Spleen (tissue), 11 donors: ENCODE measurements around the gene JAKMIP1. TPM values are rescaled to one million over a fixed set of nuclear protein-coding genes. Genes with fewer than 3 reads are reported as not detected.

ENCODE experiments used
- DNase-seq: peaks from one replicate; pipeline ENCODE4 v3.0.0-alpha.2; 2020
- H3K27ac ChIP-seq, 8 donors: fragments of 200-600 bp; sonication (generic) in 7 of 8; 1 replicate in 4 of 8; 2 replicates in 4 of 8; pipeline versions ENCODE4 v1.5.0 to v1.8.0; 2016 to 2021; ENCODE audit warnings: inconsistent platforms in 4 of 8, mild to moderate bottlenecking in 4 of 8, moderate library complexity in 1 of 8
- H3K27me3 ChIP-seq, 7 donors: fragments of 200-600 bp; sonication (generic) in 6 of 7; replicated peaks in 1 of 7; 1 replicate in 4 of 7; 2 replicates in 3 of 7; pipeline versions ENCODE4 v1.5.0 to v1.8.0; 2016 to 2021; ENCODE audit warnings: inconsistent platforms in 3 of 7, mild to moderate bottlenecking in 1 of 7
- H3K36me3 ChIP-seq, 6 donors: fragments of 200-600 bp; sonication (generic) in 5 of 6; 1 replicate in 4 of 6; 2 replicates in 2 of 6; pipeline versions ENCODE4 v1.5.0 to v1.8.0; 2016 to 2021; ENCODE audit warnings: inconsistent platforms in 2 of 6
- H3K4me1 ChIP-seq, 6 donors: fragments of 200-600 bp; sonication (generic) in 5 of 6; 1 replicate in 3 of 6; 2 replicates in 3 of 6; pipeline versions ENCODE4 v1.5.0 to v1.8.0; 2016 to 2021; ENCODE audit warnings: inconsistent platforms in 3 of 6
- H3K4me3 ChIP-seq, 8 donors: fragments of 200-600 bp; sonication (generic) in 7 of 8; 1 replicate in 4 of 8; 2 replicates in 4 of 8; pipeline versions ENCODE4 v1.5.0 to v1.8.0; 2016 to 2021; ENCODE audit warnings: inconsistent platforms in 4 of 8, mild to moderate bottlenecking in 4 of 8, moderate library complexity in 2 of 8
- H3K9me3 ChIP-seq, 8 donors: fragments of 200-600 bp; sonication (generic) in 7 of 8; 1 replicate in 4 of 8; 2 replicates in 4 of 8; pipeline versions ENCODE4 v1.5.0 to v1.8.0; 2016 to 2021; ENCODE audit warnings: inconsistent platforms in 4 of 8
- POLR2A ChIP-seq, 3 donors: fragments of 450-650 bp; IDR thresholded peaks; one replicate each; pipeline ENCODE4 v1.5.1; 2017; ENCODE audit warnings: antibody characterized with exemption in 3 of 3, mild to moderate bottlenecking in 1 of 3
- POLR2AphosphoS5 ChIP-seq, 3 donors: sonication (generic); formaldehyde crosslinking; IDR thresholded peaks; one replicate each; pipeline ENCODE4 v1.5.1; 2017; ENCODE audit warnings: antibody characterized with exemption in 3 of 3
- WGBS, 5 donors: extraction: QIAGEN DNeasy Blood & Tissue Kit in 3 of 5; methylation state at CpG; one replicate each; pipeline versions ENCODE4 v1.1.5 to v1.1.7; 2013 to 2018; 5-methylcytosine and 5-hydroxymethylcytosine counted together
- intact Hi-C: fragments of 100-400 bp; cut with DNase I; formaldehyde crosslinking; loops from one replicate; pipeline ENCODE4 v1.15.0; 2023; ENCODE audit warnings: low total_unique reads
- polyA plus RNA-seq, 3 donors: library from polyadenylated mRNA; stranded (reverse); fragments of 200-250 nt; gene quantifications; one replicate each; pipeline ENCODE4 v1.2.1, GENCODE V29; 2013
- total RNA-seq, 7 donors: library from RNA; depleted of rRNA in 3 of 7; stranded (reverse); fragments of >200 nt in 3 of 7; fragmentation: NEBNext Ultra II Directional in 4 of 7; extraction: Animal tissue kit (Norgen Biotek cat#: 25700) in 4 of 7; gene quantifications; one replicate each; pipeline versions ENCODE4 v1.1.0 to v1.2.1, GENCODE V29; 2016 to 2021
- TF ChIP-seq, protein P1 (sequence below), 11 experiments: fragments of 200-600 bp in 7 of 11; fragments of 450-650 bp in 4 of 11; sonication (generic) in 4 of 11; IDR thresholded peaks in 8 of 11; conservative IDR thresholded peaks in 3 of 11; 1 replicate in 7 of 11; 2 replicates in 4 of 11; pipeline versions ENCODE4 v1.4.0 to v1.8.0; 2016 to 2021; ENCODE audit warnings: antibody characterized with exemption in 11 of 11, inconsistent platforms in 4 of 11, mild to moderate bottlenecking in 1 of 11
- donor health status: healthy with polysubstance abuse.
- donor health status: DM: no; HTN: no; CAD: no; lungs with moderate emphysema.
- donor health status: DM: no; HTN: no; CAD: no.
- donor health status: Bipolar disorder and iron deficiency.
- donor health status: healthy.
- donor health status: DM: no; HTN: no; CAD: no.
- donor health status: DM: yes; HTN: yes; CAD: no.

JAKMIP1 gene
- total and polyA plus RNA-seq, 10 donors: 0.37 to 8.7 (median 2.6) TPM

DNA sequence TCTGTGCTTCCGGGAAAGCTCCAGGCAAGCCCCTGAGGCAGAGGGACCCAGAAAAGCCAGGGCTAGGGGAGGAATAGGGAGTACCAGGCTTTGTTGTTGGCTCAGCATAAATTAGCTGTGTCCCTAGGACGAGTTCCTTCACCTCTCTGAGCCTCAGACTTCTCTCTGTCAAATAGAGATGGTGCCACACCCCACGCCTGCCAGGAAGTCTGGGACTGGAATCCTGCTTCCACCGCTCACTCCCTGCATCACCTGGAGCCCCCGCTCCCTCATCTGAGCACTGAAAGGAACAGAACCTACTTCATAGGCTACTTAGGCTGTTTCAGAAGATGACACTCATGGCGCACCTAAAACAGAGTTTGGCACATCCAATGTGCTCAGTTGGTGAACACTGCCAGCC lies 8.1 kb upstream of the JAKMIP1 start:
- 65 to 78% (median 70%) methylated on average over 6 of the region's 6 CpGs for WGBS, 5 donors
- Histone ChIP-seq H3K9me3 (peaks cover 0 to 7% (median 4%) of the 10 kb centered on the region in 8 donors), H3K27ac (no peak overlapping the region), H3K4me3 (no peak overlapping the region), H3K36me3 (no peaks in the 10 kb centered on the region), H3K27me3 (peaks cover 0 to 15% (median 0%) of the 10 kb centered on the region in 7 donors), H3K4me1 (no peaks in the 10 kb centered on the region)
- intact Hi-C loops: no loop called here
- DNase-seq: peak; percentile 54
- TF ChIP-seq POLR2A (IDR thresholded peaks at IDR 0.05) (no peak), POLR2AphosphoS5 (IDR thresholded peaks at IDR 0.05) (no peak)
- TF ChIP-seq, protein P1, sequence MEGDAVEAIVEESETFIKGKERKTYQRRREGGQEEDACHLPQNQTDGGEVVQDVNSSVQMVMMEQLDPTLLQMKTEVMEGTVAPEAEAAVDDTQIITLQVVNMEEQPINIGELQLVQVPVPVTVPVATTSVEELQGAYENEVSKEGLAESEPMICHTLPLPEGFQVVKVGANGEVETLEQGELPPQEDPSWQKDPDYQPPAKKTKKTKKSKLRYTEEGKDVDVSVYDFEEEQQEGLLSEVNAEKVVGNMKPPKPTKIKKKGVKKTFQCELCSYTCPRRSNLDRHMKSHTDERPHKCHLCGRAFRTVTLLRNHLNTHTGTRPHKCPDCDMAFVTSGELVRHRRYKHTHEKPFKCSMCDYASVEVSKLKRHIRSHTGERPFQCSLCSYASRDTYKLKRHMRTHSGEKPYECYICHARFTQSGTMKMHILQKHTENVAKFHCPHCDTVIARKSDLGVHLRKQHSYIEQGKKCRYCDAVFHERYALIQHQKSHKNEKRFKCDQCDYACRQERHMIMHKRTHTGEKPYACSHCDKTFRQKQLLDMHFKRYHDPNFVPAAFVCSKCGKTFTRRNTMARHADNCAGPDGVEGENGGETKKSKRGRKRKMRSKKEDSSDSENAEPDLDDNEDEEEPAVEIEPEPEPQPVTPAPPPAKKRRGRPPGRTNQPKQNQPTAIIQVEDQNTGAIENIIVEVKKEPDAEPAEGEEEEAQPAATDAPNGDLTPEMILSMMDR (IDR thresholded peaks at IDR 0.05 in 8 of 11, conservative IDR thresholded peaks at IDR 0.05 in 3 of 11): no peak

DNA sequence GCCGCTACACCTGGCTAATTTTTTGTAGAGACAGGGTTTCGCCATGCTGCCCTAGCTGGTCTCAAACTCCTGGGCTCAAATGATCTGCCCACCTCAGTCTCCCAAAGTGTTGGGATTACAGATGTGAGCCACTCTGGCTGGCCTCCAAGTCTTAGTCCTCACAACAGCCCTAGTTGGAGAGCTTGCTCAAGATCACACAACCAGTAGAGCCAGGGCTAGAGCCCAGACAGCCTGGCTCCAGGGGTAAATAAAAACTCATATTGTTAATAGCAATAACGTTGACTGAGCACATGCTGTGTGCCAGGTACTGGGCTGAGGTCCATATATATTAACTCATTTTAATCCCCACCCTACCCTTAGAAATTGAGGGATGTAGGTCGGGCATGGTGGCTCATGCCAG lies 7.3 kb upstream of the JAKMIP1 start:
- no peak overlapping the region for H3K27ac ChIP-seq
- 78 to 86% (median 79%) methylated on average over 4 of the region's 4 CpGs for WGBS, 5 donors
- H3K36me3 ChIP-seq: no peaks in the 10 kb centered on the region
- H3K4me3 ChIP-seq: no peak overlapping the region
- no peaks in the 10 kb centered on the region for H3K4me1 ChIP-seq
- intact Hi-C loops: no loop called here
- TF ChIP-seq POLR2A (IDR thresholded peaks at IDR 0.05) (no peak), POLR2AphosphoS5 (IDR thresholded peaks at IDR 0.05) (no peak)
- TF ChIP-seq, protein P1 (IDR thresholded peaks at IDR 0.05 in 8 of 11, conservative IDR thresholded peaks at IDR 0.05 in 3 of 11): no peak
- peaks cover 0 to 20% (median 0%) of the 10 kb centered on the region in 7 donors for H3K27me3 ChIP-seq
- no peak for DNase-seq
- H3K9me3 ChIP-seq: no peaks in the 10 kb centered on the region

DNA sequence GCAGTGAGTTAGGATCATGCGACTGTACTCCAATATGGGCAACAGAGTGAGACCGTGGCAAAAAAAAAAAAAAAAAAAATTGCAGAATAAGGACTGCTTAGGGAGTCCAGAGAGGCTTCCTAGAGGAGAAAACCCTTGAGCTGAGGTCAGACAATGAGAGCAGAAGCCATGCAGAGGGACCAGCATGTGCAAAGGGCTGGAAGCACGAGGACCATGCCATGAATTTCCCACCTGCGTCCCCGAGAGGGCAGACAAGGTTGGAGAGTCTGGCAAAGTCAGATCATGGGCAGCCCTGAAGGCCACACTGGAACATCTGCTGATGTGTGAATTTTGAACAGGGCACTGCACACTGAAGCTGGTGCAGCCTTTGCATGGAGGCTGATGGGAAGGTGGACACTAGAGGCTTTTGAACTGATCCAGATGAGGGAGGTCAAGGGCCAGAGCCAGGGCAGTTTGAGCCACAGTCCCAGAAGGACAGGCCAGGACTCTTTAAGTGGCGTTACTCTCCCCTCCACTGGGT lies 6.5 kb upstream of the JAKMIP1 start:
- TF ChIP-seq, protein P1 (IDR thresholded peaks at IDR 0.05 in 8 of 11, conservative IDR thresholded peaks at IDR 0.05 in 3 of 11): no peak
- TF ChIP-seq POLR2AphosphoS5 (IDR thresholded peaks at IDR 0.05) (no peak), POLR2A (IDR thresholded peaks at IDR 0.05) (no peak)

DNA sequence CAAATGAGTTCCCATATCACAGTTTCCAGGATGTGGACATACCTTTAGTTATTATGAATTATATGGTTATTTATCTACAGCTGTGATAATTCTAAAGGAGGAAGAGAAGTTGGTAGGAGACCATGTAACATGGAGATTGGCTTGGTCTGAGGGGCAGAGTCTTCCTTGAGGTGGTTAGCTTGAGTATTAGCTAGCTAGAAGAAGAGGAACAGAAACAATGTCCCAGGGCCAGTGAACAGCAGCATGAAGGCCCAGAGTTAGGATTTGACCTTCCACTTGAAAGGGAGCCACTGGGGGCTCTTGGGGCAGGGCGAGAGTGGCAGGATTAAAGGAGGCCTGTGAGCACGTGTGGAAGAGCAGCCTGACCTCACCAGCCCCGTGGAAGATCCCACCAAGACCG lies 5.6 kb upstream of the JAKMIP1 start:
- Histone ChIP-seq H3K9me3 (peaks cover 0 to 12% (median 7%) of the 10 kb centered on the region in 8 donors), H3K4me1 (peaks cover 0 to 4% (median 0%) of the 10 kb centered on the region in 6 donors), H3K4me3 (no peak overlapping the region), H3K36me3 (no peaks in the 10 kb centered on the region), H3K27me3 (peaks cover 0 to 36% (median 4%) of the 10 kb centered on the region in 7 donors), H3K27ac (no peak overlapping the region)
- no peak for DNase-seq
- WGBS, 5 donors: 70 to 82% (median 76%) methylated on average over 4 of the region's 4 CpGs
- intact Hi-C loops: no loop called here
- TF ChIP-seq POLR2AphosphoS5 (IDR thresholded peaks at IDR 0.05): no peak
- TF ChIP-seq, protein P1 (IDR thresholded peaks at IDR 0.05 in 8 of 11, conservative IDR thresholded peaks at IDR 0.05 in 3 of 11): no peak
- TF ChIP-seq POLR2A (IDR thresholded peaks at IDR 0.05): no peak

More for the DNA sequence above, 6.5 kb upstream of the JAKMIP1 start:
- no peak overlapping the region for H3K27ac ChIP-seq
- H3K27me3 ChIP-seq: peaks cover 0 to 27% (median 0%) of the 10 kb centered on the region in 7 donors
- 69 to 81% (median 76%) methylated on average over 6 of the region's 6 CpGs for WGBS, 5 donors
- no peaks in the 10 kb centered on the region for H3K4me1 ChIP-seq
- no peaks in the 10 kb centered on the region for H3K36me3 ChIP-seq
- intact Hi-C loops: no loop called here
- peaks cover 0 to 4% (median 1%) of the 10 kb centered on the region in 8 donors for H3K9me3 ChIP-seq
- H3K4me3 ChIP-seq: no peak overlapping the region
- no peak for DNase-seq
